ENCODE measurements around the gene ARHGAP8. TPM values are rescaled to one million over a fixed set of nuclear protein-coding genes. Genes with fewer than 3 reads are reported as not detected.

Gene ARHGAP8
- total and polyA plus RNA-seq, 2 experiments from 2014 or later, result 62.8 to 64.9 TPM

DNA sequence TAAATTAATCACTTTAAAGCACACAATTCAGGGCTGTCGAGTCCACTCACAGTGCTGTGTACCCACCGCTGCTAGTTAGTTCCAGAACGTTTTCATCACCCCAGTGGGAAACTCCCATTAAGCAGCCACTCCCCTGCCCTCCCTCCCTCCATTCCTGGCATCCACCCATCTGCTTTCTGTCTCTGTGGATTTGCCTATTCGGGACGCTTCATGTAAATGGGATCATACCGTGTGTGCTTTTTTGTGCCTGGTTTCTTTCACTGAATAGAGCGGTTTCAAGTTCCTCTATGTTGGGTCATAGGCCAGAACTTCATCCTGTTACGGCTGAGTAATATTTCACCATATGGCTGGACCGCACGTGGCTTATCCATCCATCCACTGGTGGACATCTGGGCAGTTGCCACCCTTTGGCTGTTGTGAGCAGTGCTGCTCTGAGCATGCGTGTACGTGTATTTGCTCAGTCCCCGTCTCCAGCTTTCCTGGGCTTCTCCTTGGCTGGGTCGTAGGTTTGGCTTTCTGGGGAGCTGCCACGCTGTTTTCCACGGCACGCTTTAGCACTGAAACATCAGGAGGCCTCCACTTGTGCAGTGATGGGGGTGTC, 30.1 kb downstream of the ARHGAP8 start:
- ATAC-seq, result no peak
- H3K4me3 Mint-ChIP-seq, result no peak overlapping the region
- H4K20me1 ChIP-seq (replicated peaks; ENCODE audit: insufficient read depth), result peaks cover 21% of the 10 kb centered on the region
- no peak overlapping the region for H2AFZ ChIP-seq
- no peaks in the 10 kb centered on the region for H3K9me3 Mint-ChIP-seq
- no peak overlapping the region for H3K4me2 ChIP-seq
- no peaks in the 10 kb centered on the region; the same call in 1 of the 2 replicates for H3F3A ChIP-seq (replicated peaks; ENCODE audit: low read depth)
- H3K36me3 ChIP-seq (ENCODE audit: insufficient read depth), result 0 out of 2 replicates have a peak, but pooled peaks cover 7% of the 10 kb centered on the region
- no peak overlapping the region for H3K27ac Mint-ChIP-seq
- peaks cover 15% of the 10 kb centered on the region for H3K4me1 Mint-ChIP-seq
- H3K4me1 ChIP-seq (ENCODE audit: insufficient read depth), result no peaks in the 10 kb centered on the region; the same call in 1 of the 2 replicates
- no peak for DNase-seq (ENCODE audit: low spot score)
- H3K36me3 Mint-ChIP-seq (ENCODE audit: low read depth), result peaks cover 29% of the 10 kb centered on the region
- no peaks in the 10 kb centered on the region for H3K27me3 ChIP-seq (ENCODE audit: insufficient read depth)
- no peaks in the 10 kb centered on the region for H3K9me2 ChIP-seq (ENCODE audit: insufficient read depth)
- no peak overlapping the region for H3K27ac ChIP-seq (ENCODE audit: low read depth)
- TF ChIP-seq, protein P1, sequence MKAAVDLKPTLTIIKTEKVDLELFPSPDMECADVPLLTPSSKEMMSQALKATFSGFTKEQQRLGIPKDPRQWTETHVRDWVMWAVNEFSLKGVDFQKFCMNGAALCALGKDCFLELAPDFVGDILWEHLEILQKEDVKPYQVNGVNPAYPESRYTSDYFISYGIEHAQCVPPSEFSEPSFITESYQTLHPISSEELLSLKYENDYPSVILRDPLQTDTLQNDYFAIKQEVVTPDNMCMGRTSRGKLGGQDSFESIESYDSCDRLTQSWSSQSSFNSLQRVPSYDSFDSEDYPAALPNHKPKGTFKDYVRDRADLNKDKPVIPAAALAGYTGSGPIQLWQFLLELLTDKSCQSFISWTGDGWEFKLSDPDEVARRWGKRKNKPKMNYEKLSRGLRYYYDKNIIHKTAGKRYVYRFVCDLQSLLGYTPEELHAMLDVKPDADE (IDR thresholded peaks at IDR 0.05), result no peak
- TF ChIP-seq NANOG (IDR thresholded peaks at IDR 0.05; ENCODE audit: borderline replicate concordance) (no peak), ZNF114 (CRISPR knock-in tag; IDR thresholded peaks at IDR 0.05) (no peak), POLR2AphosphoS5 (IDR thresholded peaks at IDR 0.05; ENCODE audit: low read depth) (no peak), STAT1 (IDR thresholded peaks at IDR 0.05; ENCODE audit: unreplicated experiment) (no peak), CTCF (conservative IDR thresholded peaks at IDR 0.05; ENCODE audit: low read depth in 2 of 2) (no peak), JUNB (IDR thresholded peaks at IDR 0.05; ENCODE audit: unreplicated experiment) (no peak), EZH2 (IDR thresholded peaks at IDR 0.05; ENCODE audit: low read depth, unreplicated experiment) (no peak), ZNF462 (CRISPR knock-in tag; IDR thresholded peaks at IDR 0.05) (no peak), CREB1 (CRISPR knock-in tag; IDR thresholded peaks at IDR 0.05; ENCODE audit: low read depth) (no peak), EZH2phosphoT487 (IDR thresholded peaks at IDR 0.05; ENCODE audit: unreplicated experiment) (no peak), ZNF331 (CRISPR knock-in tag; IDR thresholded peaks at IDR 0.05; ENCODE audit: low read depth) (no peak)
- TF ChIP-seq, protein P2, sequence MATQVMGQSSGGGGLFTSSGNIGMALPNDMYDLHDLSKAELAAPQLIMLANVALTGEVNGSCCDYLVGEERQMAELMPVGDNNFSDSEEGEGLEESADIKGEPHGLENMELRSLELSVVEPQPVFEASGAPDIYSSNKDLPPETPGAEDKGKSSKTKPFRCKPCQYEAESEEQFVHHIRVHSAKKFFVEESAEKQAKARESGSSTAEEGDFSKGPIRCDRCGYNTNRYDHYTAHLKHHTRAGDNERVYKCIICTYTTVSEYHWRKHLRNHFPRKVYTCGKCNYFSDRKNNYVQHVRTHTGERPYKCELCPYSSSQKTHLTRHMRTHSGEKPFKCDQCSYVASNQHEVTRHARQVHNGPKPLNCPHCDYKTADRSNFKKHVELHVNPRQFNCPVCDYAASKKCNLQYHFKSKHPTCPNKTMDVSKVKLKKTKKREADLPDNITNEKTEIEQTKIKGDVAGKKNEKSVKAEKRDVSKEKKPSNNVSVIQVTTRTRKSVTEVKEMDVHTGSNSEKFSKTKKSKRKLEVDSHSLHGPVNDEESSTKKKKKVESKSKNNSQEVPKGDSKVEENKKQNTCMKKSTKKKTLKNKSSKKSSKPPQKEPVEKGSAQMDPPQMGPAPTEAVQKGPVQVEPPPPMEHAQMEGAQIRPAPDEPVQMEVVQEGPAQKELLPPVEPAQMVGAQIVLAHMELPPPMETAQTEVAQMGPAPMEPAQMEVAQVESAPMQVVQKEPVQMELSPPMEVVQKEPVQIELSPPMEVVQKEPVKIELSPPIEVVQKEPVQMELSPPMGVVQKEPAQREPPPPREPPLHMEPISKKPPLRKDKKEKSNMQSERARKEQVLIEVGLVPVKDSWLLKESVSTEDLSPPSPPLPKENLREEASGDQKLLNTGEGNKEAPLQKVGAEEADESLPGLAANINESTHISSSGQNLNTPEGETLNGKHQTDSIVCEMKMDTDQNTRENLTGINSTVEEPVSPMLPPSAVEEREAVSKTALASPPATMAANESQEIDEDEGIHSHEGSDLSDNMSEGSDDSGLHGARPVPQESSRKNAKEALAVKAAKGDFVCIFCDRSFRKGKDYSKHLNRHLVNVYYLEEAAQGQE (IDR thresholded peaks at IDR 0.05; ENCODE audit: unreplicated experiment), result no peak
- peaks cover 10% of the 10 kb centered on the region for H3K27me3 Mint-ChIP-seq (ENCODE audit: insufficient read depth, low read depth, poor library complexity)
- H3K79me2 ChIP-seq (replicated peaks; ENCODE audit: insufficient read depth), result peaks cover 35% of the 10 kb centered on the region
- H3K4me3 ChIP-seq, result no peak overlapping the region
